Kidney (tissue), 14 donors: ENCODE measurements around the gene STARD5. TPM values are rescaled to one million over a fixed set of nuclear protein-coding genes. Genes with fewer than 3 reads are reported as not detected.

Source experiments
- DNase-seq, 5 donors: peaks; one replicate each; pipeline ENCODE4 v3.0.0-alpha.2; 2013 to 2020
- FAIRE-seq: peaks from 2 replicates; lab custom pipeline; 2012; peaks lifted over from hg19 to GRCh38; lab: Jason Lieb, UNC
- H3K27ac ChIP-seq, 2 donors: one replicate each; pipeline ENCODE4 v1.7.0; 2013; ENCODE audit warnings: low read depth in 2 of 2, low read length in 2 of 2, inconsistent platforms in 1 of 2
- H3K27me3 ChIP-seq: one replicate; pipeline ENCODE4 v1.7.1; 2013; ENCODE audit warnings: low read length, inconsistent platforms; ENCODE audit not compliant: control insufficient read depth, insufficient read depth
- H3K36me3 ChIP-seq, 3 donors: one replicate each; pipeline versions ENCODE4 v1.7.0 to v1.7.1; 2013; ENCODE audit warnings: low read length in 3 of 3, control low read depth in 1 of 3, inconsistent platforms in 1 of 3; ENCODE audit not compliant: insufficient read depth in 3 of 3, control insufficient read depth in 2 of 3
- H3K4me1 ChIP-seq, 3 donors: one replicate each; pipeline versions ENCODE4 v1.7.0 to v1.7.1; 2013; ENCODE audit warnings: low read length in 3 of 3, inconsistent platforms in 1 of 3, low read depth in 1 of 3; ENCODE audit not compliant: control insufficient read depth in 2 of 3, insufficient read depth in 2 of 3
- H3K4me3 ChIP-seq, 3 donors: one replicate each; pipeline versions ENCODE4 v1.7.0 to v1.8.1; 2013; ENCODE audit warnings: low read length in 3 of 3, control low read depth in 1 of 3, inconsistent platforms in 1 of 3
- H3K9ac ChIP-seq, 3 donors: one replicate each; pipeline versions ENCODE4 v1.7.0 to v1.7.1; 2013; ENCODE audit warnings: low read length in 3 of 3, control low read depth in 1 of 3, inconsistent platforms in 1 of 3
- H3K9me3 ChIP-seq, 3 donors: one replicate each; pipeline versions ENCODE4 v1.7.0 to v1.7.1; 2013; ENCODE audit warnings: low read length in 3 of 3, control low read depth in 1 of 3, inconsistent platforms in 1 of 3; ENCODE audit not compliant: control insufficient read depth in 2 of 3, insufficient read depth in 1 of 3
- intact Hi-C: fragments of 100-400 bp; cut with DNase I; formaldehyde crosslinking; loops from one replicate; pipeline ENCODE4 v1.11.1; 2022
- polyA plus RNA-seq: library from polyadenylated mRNA; stranded (reverse); fragments of 350-450 nt; fragmentation: Illumina TruSeq; extraction: RNeasy Lipid Tissue Mini Kit (QIAGEN cat#74804); gene quantifications from one replicate; pipeline ENCODE4 v1.2.3, GENCODE V29; 2014; ENCODE audit warnings: low read depth, low replicate concordance; ENCODE audit not compliant: insufficient read depth
- total RNA-seq: library from RNA; stranded (reverse); fragmentation: NEBNext Ultra II Directional; extraction: Animal tissue kit (Norgen Biotek cat#: 25700); gene quantifications from one replicate; pipeline ENCODE4 v1.2.1, GENCODE V29; 2021
- TF ChIP-seq, protein P1 (sequence below): IDR thresholded peaks from 3 replicates; pipeline ENCODE4 v1.5.1; 2012; ENCODE audit warnings: mild to moderate bottlenecking, moderate library complexity, borderline replicate concordance; ENCODE audit not compliant: insufficient read depth; ENCODE audit errors: extremely low read depth
- donor health status: control.
- donor health status: control.
- donor health status: control.
- donor health status: control.
- donor health status: control.
- donor health status: DM: yes; HTN: yes; CAD: no.
- donor health status: Normal renal cell carcinoma (clear cell type).

Gene STARD5
- total and polyA plus RNA-seq, 2 donors from 2014 or later: 3.2 to 4.1 TPM

DNA sequence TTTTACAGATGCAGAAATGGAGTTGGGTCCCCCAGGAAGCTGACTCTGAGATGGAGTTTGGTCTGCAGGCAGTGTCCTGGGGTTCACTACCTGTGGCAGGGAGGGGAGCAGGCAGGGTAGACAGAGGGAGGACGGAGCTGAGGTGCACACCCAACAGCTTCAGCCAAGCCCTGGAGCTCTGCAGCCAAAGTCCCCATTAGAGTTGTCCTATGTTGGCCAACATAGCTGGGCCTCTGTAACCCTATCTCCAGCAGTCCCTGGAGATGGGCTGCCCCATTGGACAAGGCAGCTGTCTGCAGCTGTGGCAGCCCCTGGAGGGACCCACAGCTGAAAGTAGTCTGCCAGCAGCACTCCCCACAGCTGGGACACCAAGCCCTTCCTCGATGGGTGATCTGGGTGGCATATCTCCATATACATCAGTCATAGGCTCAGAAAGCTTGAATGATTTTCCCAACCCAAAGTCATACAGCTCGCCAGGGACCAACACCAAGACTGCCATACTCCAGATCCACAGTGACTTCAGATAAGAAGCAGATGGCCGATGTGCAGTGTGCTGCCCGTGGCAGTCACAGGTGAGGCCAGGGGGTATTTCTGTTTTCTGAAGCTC, 31.9 kb downstream of the STARD5 start:
- DNase-seq (no peak), FAIRE-seq (no peak)
- Histone ChIP-seq H3K9ac (no peak overlapping the region), H3K27me3 (no peaks in the 10 kb centered on the region), H3K27ac (no peak overlapping the region), H3K4me1 (peaks cover 0 to 14% (median 0%) of the 10 kb centered on the region in 3 donors), H3K9me3 (no peaks in the 10 kb centered on the region), H3K4me3 (no peak overlapping the region), H3K36me3 (no peaks in the 10 kb centered on the region)
- TF ChIP-seq, protein P1, sequence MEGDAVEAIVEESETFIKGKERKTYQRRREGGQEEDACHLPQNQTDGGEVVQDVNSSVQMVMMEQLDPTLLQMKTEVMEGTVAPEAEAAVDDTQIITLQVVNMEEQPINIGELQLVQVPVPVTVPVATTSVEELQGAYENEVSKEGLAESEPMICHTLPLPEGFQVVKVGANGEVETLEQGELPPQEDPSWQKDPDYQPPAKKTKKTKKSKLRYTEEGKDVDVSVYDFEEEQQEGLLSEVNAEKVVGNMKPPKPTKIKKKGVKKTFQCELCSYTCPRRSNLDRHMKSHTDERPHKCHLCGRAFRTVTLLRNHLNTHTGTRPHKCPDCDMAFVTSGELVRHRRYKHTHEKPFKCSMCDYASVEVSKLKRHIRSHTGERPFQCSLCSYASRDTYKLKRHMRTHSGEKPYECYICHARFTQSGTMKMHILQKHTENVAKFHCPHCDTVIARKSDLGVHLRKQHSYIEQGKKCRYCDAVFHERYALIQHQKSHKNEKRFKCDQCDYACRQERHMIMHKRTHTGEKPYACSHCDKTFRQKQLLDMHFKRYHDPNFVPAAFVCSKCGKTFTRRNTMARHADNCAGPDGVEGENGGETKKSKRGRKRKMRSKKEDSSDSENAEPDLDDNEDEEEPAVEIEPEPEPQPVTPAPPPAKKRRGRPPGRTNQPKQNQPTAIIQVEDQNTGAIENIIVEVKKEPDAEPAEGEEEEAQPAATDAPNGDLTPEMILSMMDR: no peak
- intact Hi-C loops: no loop called here

DNA sequence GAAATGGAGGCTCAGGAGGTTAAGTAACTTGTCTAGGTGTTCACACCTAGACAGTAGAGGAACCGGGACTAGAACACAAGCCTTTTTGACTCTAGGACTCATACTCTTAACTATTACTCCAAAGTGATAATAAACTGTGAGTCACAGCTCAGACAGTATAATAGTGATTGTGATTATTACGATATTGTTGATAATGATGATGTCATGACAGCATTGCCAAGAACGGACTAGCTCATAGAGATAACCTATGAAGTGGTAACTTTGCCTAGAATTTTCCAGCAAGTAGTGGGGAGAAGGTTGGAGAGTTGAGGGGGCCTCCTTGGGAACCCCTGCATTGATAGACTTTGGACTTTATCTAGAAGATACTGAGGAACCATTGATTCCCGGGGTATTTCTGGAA, 34.0 kb downstream of the STARD5 start:
- no peak for FAIRE-seq
- H3K27me3 ChIP-seq: no peaks in the 10 kb centered on the region
- H3K27ac ChIP-seq: no peak overlapping the region
- peaks cover 0 to 12% (median 0%) of the 10 kb centered on the region in 3 donors for H3K4me1 ChIP-seq
- intact Hi-C loops: loop anchor here (10.0 kb wide), 1 partner anchor 45 kb away; no protein-coding TSS in a partner anchor
- TF ChIP-seq, protein P1: no peak
- no peak for DNase-seq
- H3K9ac ChIP-seq: no peak overlapping the region
- no peak overlapping the region for H3K4me3 ChIP-seq
- no peaks in the 10 kb centered on the region for H3K9me3 ChIP-seq
- H3K36me3 ChIP-seq: no peaks in the 10 kb centered on the region

DNA sequence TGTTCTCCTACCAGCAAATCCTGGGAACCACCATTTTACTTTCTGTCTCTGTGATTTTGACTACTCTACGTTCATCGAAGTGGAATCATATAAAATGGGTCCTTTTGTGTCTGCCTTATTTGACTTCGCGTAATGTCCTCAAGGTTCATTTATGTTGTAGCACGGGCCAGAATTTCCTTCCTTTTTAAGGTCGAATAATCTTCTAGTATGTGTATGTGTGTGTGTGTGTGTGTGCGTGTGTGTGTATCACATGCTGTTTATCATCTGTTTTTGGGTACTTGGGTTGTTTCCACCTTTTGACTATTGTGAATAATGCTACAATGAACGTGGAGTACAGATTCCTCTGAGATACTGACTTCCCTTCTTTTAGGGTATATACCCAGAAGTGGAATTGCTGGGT, 35.3 kb downstream of the STARD5 start:
- H3K36me3 ChIP-seq: no peaks in the 10 kb centered on the region
- H3K4me3 ChIP-seq: no peak overlapping the region
- H3K9me3 ChIP-seq: no peaks in the 10 kb centered on the region
- intact Hi-C loops: loop anchor here (10.0 kb wide), 1 partner anchor 46 kb away; no protein-coding TSS in a partner anchor
- no peak for FAIRE-seq
- H3K27me3 ChIP-seq: no peaks in the 10 kb centered on the region
- peaks cover 0 to 2% (median 0%) of the 10 kb centered on the region in 3 donors for H3K4me1 ChIP-seq
- DNase-seq: no peak
- H3K27ac ChIP-seq: no peak overlapping the region
- TF ChIP-seq, protein P1: no peak
- H3K9ac ChIP-seq: no peak overlapping the region
